GM23338 (cell line): Measurements from ENCODE around the gene XIRP2. TPM values are rescaled to one million over a fixed set of nuclear protein-coding genes. Genes with fewer than 3 reads are reported as not detected.

ENCODE experiments used
- ATAC-seq: fragments of 200-7000 bp; cut with Tn5 transposase; 3 replicates; pipeline ENCODE4 v1.9.1; 2020
- DNase-seq: peaks from one replicate; pipeline ENCODE4 v3.0.0-alpha.2; 2015; ENCODE audit warnings: low spot score
- H2AFZ ChIP-seq: fragments of 200-600 bp; sonication (generic); 2 replicates; pipeline ENCODE4 v1.8.0; 2016; ENCODE audit warnings: antibody characterized with exemption, mild to moderate bottlenecking, moderate library complexity
- H3F3A ChIP-seq: fragments of 200-600 bp; sonication (generic); replicated peaks from 2 replicates; pipeline ENCODE4 v1.8.0; 2017; ENCODE audit warnings: antibody characterized with exemption, mixed run types, low read depth
- H3K27ac ChIP-seq: fragments of 200-600 bp; sonication (generic); 2 replicates; pipeline ENCODE4 v1.6.1; 2016; ENCODE audit warnings: low read depth
- H3K27me3 ChIP-seq: fragments of 200-600 bp; sonication (generic); 2 replicates; pipeline ENCODE4 v1.8.0; 2016; ENCODE audit warnings: mild to moderate bottlenecking, mixed run types, moderate library complexity; ENCODE audit not compliant: insufficient read depth
- H3K36me3 ChIP-seq: fragments of 200-600 bp; sonication (generic); 2 replicates; pipeline ENCODE4 v1.8.0; 2016; ENCODE audit warnings: mild to moderate bottlenecking; ENCODE audit not compliant: insufficient read depth
- H3K4me1 ChIP-seq: fragments of 200-600 bp; sonication (generic); 2 replicates; pipeline ENCODE4 v1.8.0; 2016; ENCODE audit warnings: mild to moderate bottlenecking, moderate library complexity; ENCODE audit not compliant: insufficient read depth
- H3K4me2 ChIP-seq: fragments of 200-600 bp; sonication (generic); 2 replicates; pipeline ENCODE4 v1.7.1; 2017; ENCODE audit warnings: mixed run types
- H3K4me3 ChIP-seq: fragments of 200-600 bp; sonication (generic); 2 replicates; pipeline ENCODE4 v1.6.1; 2016; ENCODE audit warnings: mixed run types
- H3K79me2 ChIP-seq: fragments of 200-600 bp; sonication (generic); replicated peaks from 2 replicates; pipeline ENCODE4 v1.8.0; 2017; ENCODE audit warnings: mild to moderate bottlenecking; ENCODE audit not compliant: insufficient read depth
- H3K9me2 ChIP-seq: fragments of 200-600 bp; sonication (generic); 2 replicates; pipeline ENCODE4 v1.8.0; 2017; ENCODE audit not compliant: insufficient read depth
- H4K20me1 ChIP-seq: fragments of 200-600 bp; sonication (generic); replicated peaks from 2 replicates; pipeline ENCODE4 v1.8.0; 2017; ENCODE audit warnings: mild to moderate bottlenecking; ENCODE audit not compliant: insufficient read depth
- H3K27ac Mint-ChIP-seq: 2 replicates; pipeline ENCODE4 v1.8.0; 2020; ENCODE audit warnings: inconsistent platforms, mild to moderate bottlenecking, moderate library complexity, mixed read lengths
- H3K27me3 Mint-ChIP-seq: 3 replicates; pipeline ENCODE4 v1.8.0; 2022; ENCODE audit warnings: low read depth, mild to moderate bottlenecking, moderate library complexity, mixed read lengths, inconsistent platforms; ENCODE audit not compliant: insufficient read depth, poor library complexity
- H3K36me3 Mint-ChIP-seq: 3 replicates; pipeline ENCODE4 v1.8.0; 2021; ENCODE audit warnings: low read depth, mild to moderate bottlenecking, inconsistent platforms, moderate library complexity, mixed read lengths
- H3K4me1 Mint-ChIP-seq: 3 replicates; pipeline ENCODE4 v1.8.0; 2020; ENCODE audit warnings: mild to moderate bottlenecking, inconsistent platforms, mixed read lengths
- H3K4me3 Mint-ChIP-seq: 3 replicates; pipeline ENCODE4 v1.8.0; 2021; ENCODE audit warnings: moderate library complexity, mild to moderate bottlenecking, inconsistent platforms, mixed read lengths
- H3K9me3 Mint-ChIP-seq: 3 replicates; pipeline ENCODE4 v1.8.0; 2020; ENCODE audit warnings: moderate library complexity, mild to moderate bottlenecking, inconsistent platforms, mixed read lengths
- EZH2 ChIP-seq: fragments of 200-600 bp; sonication (generic); IDR thresholded peaks from one replicate; pipeline ENCODE4 v1.8.0; 2017; ENCODE audit warnings: antibody characterized with exemption, mild to moderate bottlenecking, low read depth; ENCODE audit not compliant: unreplicated experiment
- EZH2phosphoT487 ChIP-seq: fragments of 200-600 bp; sonication (generic); IDR thresholded peaks from one replicate; pipeline ENCODE4 v1.8.1; 2018; ENCODE audit warnings: antibody characterized with exemption; ENCODE audit not compliant: unreplicated experiment
- NANOG ChIP-seq: IDR thresholded peaks from 2 replicates; pipeline ENCODE4 v1.6.1; 2016; ENCODE audit warnings: antibody characterized with exemption, borderline replicate concordance
- STAT1 ChIP-seq: IDR thresholded peaks from one replicate; pipeline ENCODE4 v1.6.1; 2016; ENCODE audit warnings: antibody characterized with exemption; ENCODE audit not compliant: unreplicated experiment
- ZNF331 ChIP-seq: fragments of 250-450 bp; sonication (Bioruptor Pico); IDR thresholded peaks from 2 replicates; pipeline ENCODE4 v1.5.0; 2020; ENCODE audit warnings: low read depth, mild to moderate bottlenecking, moderate library complexity
- polyA plus RNA-seq: library from polyadenylated mRNA; unstranded; fragments of >200 nt; fragmentation: Nextera tagmentation; extraction: Ambion mirVana; gene quantifications from 2 replicates; pipeline ENCODE4 v1.2.1, GENCODE V29; 2016
- total RNA-seq: library from RNA; depleted of rRNA; stranded (reverse); fragments of >200 nt; shearing (Covaris generic); gene quantifications from 2 replicates; pipeline ENCODE4 v1.2.3, GENCODE V29; 2014
- TF ChIP-seq, protein P1 (sequence below): IDR thresholded peaks from one replicate; pipeline ENCODE4 v1.6.1; 2018; ENCODE audit warnings: antibody characterized with exemption; ENCODE audit not compliant: unreplicated experiment
- TF ChIP-seq, protein P2 (sequence below): fragments of 250-450 bp; sonication (Bioruptor Pico); IDR thresholded peaks from 2 replicates; pipeline ENCODE4 v1.5.0; 2020; ENCODE audit warnings: mild to moderate bottlenecking, moderate library complexity
- TF ChIP-seq, protein P3 (sequence below): IDR thresholded peaks from 2 replicates; pipeline ENCODE4 v1.6.1; 2016; ENCODE audit warnings: antibody characterized with exemption

XIRP2 gene
- total and polyA plus RNA-seq, 2 experiments from 2014 or later: 0.17 to 0.31 TPM

DNA sequence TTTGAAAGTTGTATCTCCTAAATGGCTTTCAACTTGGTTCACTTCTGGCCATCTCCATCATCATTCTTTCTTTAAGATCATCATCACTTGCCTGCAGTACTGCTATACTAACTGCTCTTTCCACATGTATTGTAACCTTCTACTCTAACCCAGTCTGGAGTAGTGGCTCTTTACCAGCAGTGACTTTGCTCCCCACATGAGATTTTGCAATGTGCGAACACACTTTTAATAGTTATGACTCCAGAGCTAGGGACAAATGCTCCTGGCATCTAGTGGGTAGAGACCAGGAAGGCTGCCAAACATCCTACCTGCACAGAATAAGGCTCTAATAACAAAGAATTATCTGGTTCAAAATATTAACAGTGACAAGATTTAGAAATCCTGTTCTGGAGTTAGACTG is 243.8 kb downstream of the XIRP2 start:
- no peak overlapping the region for H3K4me2 ChIP-seq
- Mint-ChIP-seq H3K36me3 (no peaks in the 10 kb centered on the region), H3K9me3 (no peaks in the 10 kb centered on the region), H3K4me3 (no peak overlapping the region), H3K27me3 (no peaks in the 10 kb centered on the region), H3K27ac (no peak overlapping the region), H3K4me1 (peaks cover 11% of the 10 kb centered on the region; the same call in 2 of the 3 replicates)
- H3K27ac ChIP-seq: no peak overlapping the region
- H3K4me1 ChIP-seq: no peaks in the 10 kb centered on the region
- no peak overlapping the region for H3K4me3 ChIP-seq
- no peaks in the 10 kb centered on the region for H3K9me2 ChIP-seq
- no peaks in the 10 kb centered on the region for H3K27me3 ChIP-seq
- no peak for TF ChIP-seq STAT1
- TF ChIP-seq, protein P1, sequence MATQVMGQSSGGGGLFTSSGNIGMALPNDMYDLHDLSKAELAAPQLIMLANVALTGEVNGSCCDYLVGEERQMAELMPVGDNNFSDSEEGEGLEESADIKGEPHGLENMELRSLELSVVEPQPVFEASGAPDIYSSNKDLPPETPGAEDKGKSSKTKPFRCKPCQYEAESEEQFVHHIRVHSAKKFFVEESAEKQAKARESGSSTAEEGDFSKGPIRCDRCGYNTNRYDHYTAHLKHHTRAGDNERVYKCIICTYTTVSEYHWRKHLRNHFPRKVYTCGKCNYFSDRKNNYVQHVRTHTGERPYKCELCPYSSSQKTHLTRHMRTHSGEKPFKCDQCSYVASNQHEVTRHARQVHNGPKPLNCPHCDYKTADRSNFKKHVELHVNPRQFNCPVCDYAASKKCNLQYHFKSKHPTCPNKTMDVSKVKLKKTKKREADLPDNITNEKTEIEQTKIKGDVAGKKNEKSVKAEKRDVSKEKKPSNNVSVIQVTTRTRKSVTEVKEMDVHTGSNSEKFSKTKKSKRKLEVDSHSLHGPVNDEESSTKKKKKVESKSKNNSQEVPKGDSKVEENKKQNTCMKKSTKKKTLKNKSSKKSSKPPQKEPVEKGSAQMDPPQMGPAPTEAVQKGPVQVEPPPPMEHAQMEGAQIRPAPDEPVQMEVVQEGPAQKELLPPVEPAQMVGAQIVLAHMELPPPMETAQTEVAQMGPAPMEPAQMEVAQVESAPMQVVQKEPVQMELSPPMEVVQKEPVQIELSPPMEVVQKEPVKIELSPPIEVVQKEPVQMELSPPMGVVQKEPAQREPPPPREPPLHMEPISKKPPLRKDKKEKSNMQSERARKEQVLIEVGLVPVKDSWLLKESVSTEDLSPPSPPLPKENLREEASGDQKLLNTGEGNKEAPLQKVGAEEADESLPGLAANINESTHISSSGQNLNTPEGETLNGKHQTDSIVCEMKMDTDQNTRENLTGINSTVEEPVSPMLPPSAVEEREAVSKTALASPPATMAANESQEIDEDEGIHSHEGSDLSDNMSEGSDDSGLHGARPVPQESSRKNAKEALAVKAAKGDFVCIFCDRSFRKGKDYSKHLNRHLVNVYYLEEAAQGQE: no peak
- TF ChIP-seq EZH2: no peak
- TF ChIP-seq EZH2phosphoT487: no peak
- TF ChIP-seq, protein P2, sequence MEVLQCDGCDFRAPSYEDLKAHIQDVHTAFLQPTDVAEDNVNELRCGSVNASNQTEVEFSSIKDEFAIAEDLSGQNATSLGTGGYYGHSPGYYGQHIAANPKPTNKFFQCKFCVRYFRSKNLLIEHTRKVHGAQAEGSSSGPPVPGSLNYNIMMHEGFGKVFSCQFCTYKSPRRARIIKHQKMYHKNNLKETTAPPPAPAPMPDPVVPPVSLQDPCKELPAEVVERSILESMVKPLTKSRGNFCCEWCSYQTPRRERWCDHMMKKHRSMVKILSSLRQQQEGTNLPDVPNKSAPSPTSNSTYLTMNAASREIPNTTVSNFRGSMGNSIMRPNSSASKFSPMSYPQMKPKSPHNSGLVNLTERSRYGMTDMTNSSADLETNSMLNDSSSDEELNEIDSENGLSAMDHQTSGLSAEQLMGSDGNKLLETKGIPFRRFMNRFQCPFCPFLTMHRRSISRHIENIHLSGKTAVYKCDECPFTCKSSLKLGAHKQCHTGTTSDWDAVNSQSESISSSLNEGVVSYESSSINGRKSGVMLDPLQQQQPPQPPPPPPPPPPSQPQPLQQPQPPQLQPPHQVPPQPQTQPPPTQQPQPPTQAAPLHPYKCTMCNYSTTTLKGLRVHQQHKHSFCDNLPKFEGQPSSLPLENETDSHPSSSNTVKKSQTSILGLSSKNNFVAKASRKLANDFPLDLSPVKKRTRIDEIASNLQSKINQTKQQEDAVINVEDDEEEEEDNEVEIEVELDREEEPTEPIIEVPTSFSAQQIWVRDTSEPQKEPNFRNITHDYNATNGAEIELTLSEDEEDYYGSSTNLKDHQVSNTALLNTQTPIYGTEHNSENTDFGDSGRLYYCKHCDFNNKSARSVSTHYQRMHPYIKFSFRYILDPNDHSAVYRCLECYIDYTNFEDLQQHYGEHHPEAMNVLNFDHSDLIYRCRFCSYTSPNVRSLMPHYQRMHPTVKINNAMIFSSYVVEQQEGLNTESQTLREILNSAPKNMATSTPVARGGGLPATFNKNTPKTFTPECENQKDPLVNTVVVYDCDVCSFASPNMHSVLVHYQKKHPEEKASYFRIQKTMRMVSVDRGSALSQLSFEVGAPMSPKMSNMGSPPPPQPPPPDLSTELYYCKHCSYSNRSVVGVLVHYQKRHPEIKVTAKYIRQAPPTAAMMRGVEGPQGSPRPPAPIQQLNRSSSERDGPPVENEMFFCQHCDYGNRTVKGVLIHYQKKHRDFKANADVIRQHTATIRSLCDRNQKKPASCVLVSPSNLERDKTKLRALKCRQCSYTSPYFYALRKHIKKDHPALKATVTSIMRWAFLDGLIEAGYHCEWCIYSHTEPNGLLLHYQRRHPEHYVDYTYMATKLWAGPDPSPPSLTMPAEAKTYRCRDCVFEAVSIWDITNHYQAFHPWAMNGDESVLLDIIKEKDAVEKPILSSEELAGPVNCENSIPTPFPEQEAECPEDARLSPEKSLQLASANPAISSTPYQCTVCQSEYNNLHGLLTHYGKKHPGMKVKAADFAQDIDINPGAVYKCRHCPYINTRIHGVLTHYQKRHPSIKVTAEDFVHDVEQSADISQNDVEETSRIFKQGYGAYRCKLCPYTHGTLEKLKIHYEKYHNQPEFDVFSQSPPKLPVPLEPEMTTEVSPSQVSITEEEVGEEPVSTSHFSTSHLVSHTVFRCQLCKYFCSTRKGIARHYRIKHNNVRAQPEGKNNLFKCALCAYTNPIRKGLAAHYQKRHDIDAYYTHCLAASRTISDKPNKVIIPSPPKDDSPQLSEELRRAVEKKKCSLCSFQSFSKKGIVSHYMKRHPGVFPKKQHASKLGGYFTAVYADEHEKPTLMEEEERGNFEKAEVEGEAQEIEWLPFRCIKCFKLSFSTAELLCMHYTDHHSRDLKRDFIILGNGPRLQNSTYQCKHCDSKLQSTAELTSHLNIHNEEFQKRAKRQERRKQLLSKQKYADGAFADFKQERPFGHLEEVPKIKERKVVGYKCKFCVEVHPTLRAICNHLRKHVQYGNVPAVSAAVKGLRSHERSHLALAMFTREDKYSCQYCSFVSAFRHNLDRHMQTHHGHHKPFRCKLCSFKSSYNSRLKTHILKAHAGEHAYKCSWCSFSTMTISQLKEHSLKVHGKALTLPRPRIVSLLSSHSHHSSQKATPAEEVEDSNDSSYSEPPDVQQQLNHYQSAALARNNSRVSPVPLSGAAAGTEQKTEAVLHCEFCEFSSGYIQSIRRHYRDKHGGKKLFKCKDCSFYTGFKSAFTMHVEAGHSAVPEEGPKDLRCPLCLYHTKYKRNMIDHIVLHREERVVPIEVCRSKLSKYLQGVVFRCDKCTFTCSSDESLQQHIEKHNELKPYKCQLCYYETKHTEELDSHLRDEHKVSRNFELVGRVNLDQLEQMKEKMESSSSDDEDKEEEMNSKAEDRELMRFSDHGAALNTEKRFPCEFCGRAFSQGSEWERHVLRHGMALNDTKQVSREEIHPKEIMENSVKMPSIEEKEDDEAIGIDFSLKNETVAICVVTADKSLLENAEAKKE (CRISPR knock-in tag): no peak
- TF ChIP-seq, protein P3, sequence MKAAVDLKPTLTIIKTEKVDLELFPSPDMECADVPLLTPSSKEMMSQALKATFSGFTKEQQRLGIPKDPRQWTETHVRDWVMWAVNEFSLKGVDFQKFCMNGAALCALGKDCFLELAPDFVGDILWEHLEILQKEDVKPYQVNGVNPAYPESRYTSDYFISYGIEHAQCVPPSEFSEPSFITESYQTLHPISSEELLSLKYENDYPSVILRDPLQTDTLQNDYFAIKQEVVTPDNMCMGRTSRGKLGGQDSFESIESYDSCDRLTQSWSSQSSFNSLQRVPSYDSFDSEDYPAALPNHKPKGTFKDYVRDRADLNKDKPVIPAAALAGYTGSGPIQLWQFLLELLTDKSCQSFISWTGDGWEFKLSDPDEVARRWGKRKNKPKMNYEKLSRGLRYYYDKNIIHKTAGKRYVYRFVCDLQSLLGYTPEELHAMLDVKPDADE: no peak
- no peak for TF ChIP-seq ZNF331
- TF ChIP-seq NANOG: no peak
- H3K36me3 ChIP-seq: no peaks in the 10 kb centered on the region
- H3F3A ChIP-seq: no peaks in the 10 kb centered on the region
- H3K79me2 ChIP-seq: no peaks in the 10 kb centered on the region
- no peaks in the 10 kb centered on the region for H4K20me1 ChIP-seq
- ATAC-seq (no peak), DNase-seq (no peak)
- no peak overlapping the region for H2AFZ ChIP-seq
